IMR-90 (cell line): ENCODE data around the gene PAFAH1B1. TPM values are rescaled to one million over a fixed set of nuclear protein-coding genes. Genes with fewer than 3 reads are reported as not detected.

Experiments
- ATAC-seq: fragments of 200-7000 bp; cut with Tn5 transposase; 2 replicates; pipeline ENCODE4 v1.9.1; 2020; ENCODE audit warnings: low read depth, mild to moderate bottlenecking, moderate library complexity
- BruUV-seq: library from RNA; stranded (reverse); fragments of 400-500 nt; replicated peaks from 2 replicates; lab custom pipeline; 2021; lab: Mats Ljungman, UMichigan
- CTCF ChIA-PET: fragments of 300-600 bp; formaldehyde crosslinking; extraction: SDS; loops from one replicate; lab custom pipeline; 2021; ENCODE audit warnings: antibody characterized with exemption; lab: Yijun Ruan, JAX
- POLR2A ChIA-PET: fragments of 300-600 bp; sonication (Branson Sonifier 250); formaldehyde crosslinking; loops from one replicate; lab custom pipeline; 2022; ENCODE audit warnings: antibody characterized with exemption; ENCODE audit not compliant: unreplicated experiment; lab: Charles Lee
- DNase-seq: peaks from one replicate; pipeline ENCODE4 v3.0.0; 2013
- H2AFZ ChIP-seq: replicated peaks from 2 replicates; pipeline ENCODE3; 2013; ENCODE audit warnings: low read length, mild to moderate bottlenecking; ENCODE audit not compliant: poor library complexity
- H2AK5ac ChIP-seq: 2 replicates; pipeline ENCODE4 v1.6.1; 2013; ENCODE audit warnings: low read depth, low read length, inconsistent platforms
- H2AK9ac ChIP-seq: replicated peaks from 2 replicates; pipeline ENCODE3; 2013; ENCODE audit warnings: mild to moderate bottlenecking, low read depth, low read length, moderate library complexity; ENCODE audit not compliant: poor library complexity
- H2BK120ac ChIP-seq: 2 replicates; pipeline ENCODE4 v1.6.1; 2013; ENCODE audit warnings: low read depth, low read length, inconsistent platforms
- H2BK15ac ChIP-seq: 3 replicates; pipeline ENCODE4 v1.6.1; 2013; ENCODE audit warnings: low read depth, low read length, inconsistent platforms
- H2BK20ac ChIP-seq: 2 replicates; pipeline ENCODE4 v1.6.1; 2013; ENCODE audit warnings: low read depth, mild to moderate bottlenecking, inconsistent platforms, low read length, moderate library complexity
- H2BK5ac ChIP-seq: 2 replicates; pipeline ENCODE4 v1.6.1; 2013; ENCODE audit warnings: mild to moderate bottlenecking, low read depth, low read length, inconsistent platforms; ENCODE audit not compliant: poor library complexity, severe bottlenecking
- H3K14ac ChIP-seq: replicated peaks from 2 replicates; pipeline ENCODE4 v1.6.1; 2013; ENCODE audit warnings: low read depth, low read length, inconsistent platforms
- H3K18ac ChIP-seq: 2 replicates; pipeline ENCODE4 v1.6.1; 2013; ENCODE audit warnings: low read depth, low read length, control low read depth
- H3K23ac ChIP-seq: 2 replicates; pipeline ENCODE4 v1.6.1; 2013; ENCODE audit warnings: low read depth, low read length, inconsistent platforms
- H3K27ac ChIP-seq: 2 replicates; pipeline ENCODE4 v1.5.1; 2013; ENCODE audit warnings: mild to moderate bottlenecking, control low read depth, low read length; ENCODE audit not compliant: insufficient read depth
- H3K27me3 ChIP-seq: 2 replicates; pipeline ENCODE4 v1.6.1; 2013; ENCODE audit warnings: low read length; ENCODE audit not compliant: control insufficient read depth, insufficient read depth
- H3K36me3 ChIP-seq: 2 replicates; pipeline ENCODE4 v1.6.1; 2013; ENCODE audit warnings: low read length, mixed read lengths; ENCODE audit not compliant: control insufficient read depth, insufficient read depth
- H3K4ac ChIP-seq: 2 replicates; pipeline ENCODE4 v1.6.1; 2013; ENCODE audit warnings: low read depth, low read length, inconsistent platforms
- H3K4me1 ChIP-seq: 2 replicates; pipeline ENCODE4 v1.6.1; 2013; ENCODE audit warnings: low read length, mixed read lengths; ENCODE audit not compliant: control insufficient read depth, insufficient read depth
- H3K4me2 ChIP-seq: 2 replicates; pipeline ENCODE4 v1.6.1; 2013; ENCODE audit warnings: low read depth, mild to moderate bottlenecking, control low read depth, low read length, moderate library complexity
- H3K4me3 ChIP-seq: 2 replicates; pipeline ENCODE4 v1.5.1; 2013; ENCODE audit warnings: low read depth, mild to moderate bottlenecking, control low read depth, low read length, moderate library complexity; ENCODE audit not compliant: insufficient read depth
- H3K56ac ChIP-seq: 2 replicates; pipeline ENCODE4 v1.6.1; 2013; ENCODE audit warnings: low read length, inconsistent platforms; ENCODE audit not compliant: insufficient read depth; ENCODE audit errors: extremely low read depth
- H3K79me1 ChIP-seq, 2 experiments: 2 replicates each; pipeline ENCODE4 v1.6.1; 2013; ENCODE audit warnings: low read length in 2 of 2, inconsistent platforms in 1 of 2, low read depth in 1 of 2
- H3K9ac ChIP-seq: 2 replicates; pipeline ENCODE4 v1.6.1; 2013; ENCODE audit warnings: low read depth, low read length, control low read depth
- H3K9me1 ChIP-seq: 2 replicates; pipeline ENCODE4 v1.6.1; 2013; ENCODE audit warnings: low read length, inconsistent platforms; ENCODE audit not compliant: insufficient read depth
- H3K9me3 ChIP-seq: 2 replicates; pipeline ENCODE4 v1.6.1; 2013; ENCODE audit warnings: low read length; ENCODE audit not compliant: control insufficient read depth, insufficient read depth
- H4K20me1 ChIP-seq: 2 replicates; pipeline ENCODE4 v1.6.1; 2013; ENCODE audit warnings: low read length, inconsistent platforms; ENCODE audit not compliant: insufficient read depth
- H4K5ac ChIP-seq: 2 replicates; pipeline ENCODE4 v1.6.1; 2013; ENCODE audit warnings: mild to moderate bottlenecking, low read depth, low read length, control low read depth
- H4K8ac ChIP-seq, 2 experiments: 2 replicates each; pipeline ENCODE4 v1.6.1; 2013; ENCODE audit warnings: low read depth in 2 of 2, low read length in 2 of 2, control low read depth in 1 of 2, inconsistent platforms in 1 of 2
- H4K91ac ChIP-seq: 2 replicates; pipeline ENCODE4 v1.6.1; 2013; ENCODE audit warnings: low read depth, low read length, inconsistent platforms; ENCODE audit not compliant: insufficient read depth
- BHLHE40 ChIP-seq: fragments of 150-350 bp; IDR thresholded peaks from 2 replicates; pipeline ENCODE4 v1.6.1; 2016; ENCODE audit warnings: mild to moderate bottlenecking, low read depth, low read length
- WGBS, 2 experiments: methylation state at CpG; one replicate each; pipeline versions ENCODE4 v1.1.5 to v1.1.7; 2013; ENCODE audit warnings: missing lambda C conversion rate in 2 of 2; ENCODE audit not compliant: insufficient read length in 1 of 2; ENCODE audit errors: extremely low coverage in 2 of 2; 5-methylcytosine and 5-hydroxymethylcytosine counted together
- dilution Hi-C: fragments of 300-500 bp; cut with HindIII; formaldehyde crosslinking; loops from one replicate; pipeline ENCODE4 v1.14.3; 2018; ENCODE audit warnings: low sequenced_read_pairs; ENCODE audit not compliant: unreplicated experiment
- in situ Hi-C: fragments of 300-500 bp; cut with MboI; formaldehyde crosslinking; loops from 3 replicates; pipeline ENCODE4 v1.14.3; 2019; ENCODE audit warnings: low sequenced_read_pairs, inconsistent platforms, mixed read lengths
- intact Hi-C: fragments of 100-400 bp; cut with micrococcal nuclease; formaldehyde crosslinking; loops from 2 replicates; pipeline ENCODE4 v1.10.0; 2022
- polyA plus RNA-seq, 3 experiments: library from polyadenylated mRNA; depleted of rRNA; stranded (reverse); fragments of >200 nt; gene quantifications; 2 replicates each; pipeline ENCODE4 v1.2.3, GENCODE V29; 2012; ENCODE audit warnings: low replicate concordance in 1 of 3
- total RNA-seq: library from RNA; depleted of rRNA; stranded (reverse); fragments of >200 nt; gene quantifications from 2 replicates; pipeline ENCODE4 v1.2.3, GENCODE V29; 2012

PAFAH1B1 gene
- total and polyA plus RNA-seq, 2 of the 4 experiments (the other 2 are of a cell fraction): 64.5 to 127 TPM

DNA sequence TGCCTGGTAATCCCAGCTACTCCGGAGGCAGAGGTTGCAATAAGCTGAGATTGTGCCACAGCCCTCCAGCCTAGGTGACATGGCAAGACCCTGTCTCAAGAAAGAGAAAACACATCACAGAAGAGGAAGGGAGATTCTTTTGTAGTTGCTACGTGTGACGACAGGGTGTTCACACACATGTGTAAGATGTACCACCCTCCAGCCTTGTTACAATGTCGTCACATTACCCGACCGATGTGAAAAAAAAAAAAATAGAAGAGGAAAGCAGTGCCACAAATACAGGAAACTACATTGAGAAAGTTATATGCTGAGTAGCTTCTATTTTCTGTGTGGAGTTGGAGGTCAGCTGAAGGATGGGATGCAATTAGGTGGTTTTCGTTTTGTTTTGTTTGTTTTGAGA is 62.1 kb downstream of the PAFAH1B1 start:
- Histone ChIP-seq H3K23ac (no peak overlapping the region), H3K79me1 (peaks cover 4 to 78% of the 10 kb centered on the region in 2 experiments; a peak in 2 of 4 replicates), H3K27ac (no peak overlapping the region), H3K4me3 (no peak overlapping the region), H3K56ac (no peak overlapping the region), H2BK120ac (no peak overlapping the region), H3K9me1 (peaks cover 9% of the 10 kb centered on the region), H4K91ac (no peak overlapping the region), H4K20me1 (peaks cover 93% of the 10 kb centered on the region), H3K9ac (no peak overlapping the region), H2AFZ (no peak overlapping the region), H2AK9ac (no peak overlapping the region), H2BK15ac (no peak overlapping the region), H3K4me2 (no peak overlapping the region), H3K36me3 (peaks cover 18% of the 10 kb centered on the region), H3K14ac (no peak overlapping the region), H3K9me3 (no peaks in the 10 kb centered on the region), H3K27me3 (no peaks in the 10 kb centered on the region), H3K4me1 (0 out of 2 replicates have a peak, but pooled peaks cover 2% of the 10 kb centered on the region), H3K4ac (no peak overlapping the region), H4K5ac (no peak overlapping the region), H2BK20ac (no peak overlapping the region), H4K8ac (no peak overlapping the region), H2AK5ac (peak overlapping the region; percentile 8; the same call in 1 of the 2 replicates), H3K18ac (no peak overlapping the region), H2BK5ac (no peak overlapping the region)
- no TSS peak for BruUV-seq
- CTCF ChIA-PET: interaction anchor here (0.6 to 0.7 kb wide), 2 partner anchors 12 to 37 kb away, joined by 3 to 7 read pairs; no protein-coding TSS in a partner anchor
- no peak for DNase-seq
- POLR2A ChIA-PET: no interaction called here
- WGBS, 2 experiments: no CpG with 5 or more reads among the region's 7 CpGs
- no peak for TF ChIP-seq BHLHE40
- ATAC-seq: no peak
- in situ Hi-C loops (no loop called here), dilution Hi-C loops (no loop called here), intact Hi-C loops (no loop called here)
